Ishikawa (cell line): ENCODE results near the gene CFAP90.

Experiments used
- CEBPB ChIP-seq: IDR thresholded peaks from 2 replicates; pipeline ENCODE4 v1.6.1; 2012
- EGR1 ChIP-seq: IDR thresholded peaks from 2 replicates; pipeline ENCODE4 v1.6.1; 2012
- EP300 ChIP-seq: IDR thresholded peaks from 2 replicates; pipeline ENCODE4 v1.6.1; 2012; ENCODE audit warnings: borderline replicate concordance
- NFIC ChIP-seq: IDR thresholded peaks from 2 replicates; pipeline ENCODE4 v1.6.1; 2012
- TAF1 ChIP-seq: IDR thresholded peaks from 2 replicates; pipeline ENCODE4 v1.6.1; 2012; ENCODE audit warnings: low read depth, mild to moderate bottlenecking
- TEAD4 ChIP-seq: IDR thresholded peaks from 2 replicates; pipeline ENCODE4 v1.6.1; 2012
- YY1 ChIP-seq: IDR thresholded peaks from 2 replicates; pipeline ENCODE4 v1.6.1; 2012; ENCODE audit warnings: low read depth
- TF ChIP-seq, protein P1 (sequence below): IDR thresholded peaks from 2 replicates; pipeline ENCODE4 v1.6.1; 2012; ENCODE audit warnings: low read depth, mild to moderate bottlenecking
- TF ChIP-seq, protein P2 (sequence below): IDR thresholded peaks from 2 replicates; pipeline ENCODE4 v1.6.1; 2012

DNA sequence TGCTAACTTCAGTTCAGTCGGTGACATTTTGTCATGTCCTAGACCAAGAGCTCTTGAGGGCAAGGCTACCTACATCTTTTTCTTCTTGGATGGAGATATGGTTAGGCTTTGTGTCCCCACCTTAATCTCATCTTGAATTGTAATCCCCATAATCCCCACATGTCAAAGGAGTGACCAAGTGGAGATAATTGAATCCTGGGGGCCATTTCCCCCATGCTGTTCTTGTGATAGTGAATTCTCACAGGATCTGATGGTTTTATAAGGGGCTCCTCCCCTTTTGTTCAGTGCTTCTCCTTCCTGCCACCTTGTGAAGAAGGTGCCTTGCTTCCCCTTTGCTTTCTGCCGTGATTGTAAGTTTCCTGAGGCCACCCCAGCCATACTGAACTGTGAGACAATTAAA, 2.1 kb upstream of the CFAP90 start:
- TF ChIP-seq, protein P1, sequence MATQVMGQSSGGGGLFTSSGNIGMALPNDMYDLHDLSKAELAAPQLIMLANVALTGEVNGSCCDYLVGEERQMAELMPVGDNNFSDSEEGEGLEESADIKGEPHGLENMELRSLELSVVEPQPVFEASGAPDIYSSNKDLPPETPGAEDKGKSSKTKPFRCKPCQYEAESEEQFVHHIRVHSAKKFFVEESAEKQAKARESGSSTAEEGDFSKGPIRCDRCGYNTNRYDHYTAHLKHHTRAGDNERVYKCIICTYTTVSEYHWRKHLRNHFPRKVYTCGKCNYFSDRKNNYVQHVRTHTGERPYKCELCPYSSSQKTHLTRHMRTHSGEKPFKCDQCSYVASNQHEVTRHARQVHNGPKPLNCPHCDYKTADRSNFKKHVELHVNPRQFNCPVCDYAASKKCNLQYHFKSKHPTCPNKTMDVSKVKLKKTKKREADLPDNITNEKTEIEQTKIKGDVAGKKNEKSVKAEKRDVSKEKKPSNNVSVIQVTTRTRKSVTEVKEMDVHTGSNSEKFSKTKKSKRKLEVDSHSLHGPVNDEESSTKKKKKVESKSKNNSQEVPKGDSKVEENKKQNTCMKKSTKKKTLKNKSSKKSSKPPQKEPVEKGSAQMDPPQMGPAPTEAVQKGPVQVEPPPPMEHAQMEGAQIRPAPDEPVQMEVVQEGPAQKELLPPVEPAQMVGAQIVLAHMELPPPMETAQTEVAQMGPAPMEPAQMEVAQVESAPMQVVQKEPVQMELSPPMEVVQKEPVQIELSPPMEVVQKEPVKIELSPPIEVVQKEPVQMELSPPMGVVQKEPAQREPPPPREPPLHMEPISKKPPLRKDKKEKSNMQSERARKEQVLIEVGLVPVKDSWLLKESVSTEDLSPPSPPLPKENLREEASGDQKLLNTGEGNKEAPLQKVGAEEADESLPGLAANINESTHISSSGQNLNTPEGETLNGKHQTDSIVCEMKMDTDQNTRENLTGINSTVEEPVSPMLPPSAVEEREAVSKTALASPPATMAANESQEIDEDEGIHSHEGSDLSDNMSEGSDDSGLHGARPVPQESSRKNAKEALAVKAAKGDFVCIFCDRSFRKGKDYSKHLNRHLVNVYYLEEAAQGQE: no peak
- TF ChIP-seq NFIC (no peak), TEAD4 (no peak), EP300 (no peak), TAF1 (no peak), EGR1 (no peak), CEBPB (no peak), YY1 (no peak)
- TF ChIP-seq, protein P2, sequence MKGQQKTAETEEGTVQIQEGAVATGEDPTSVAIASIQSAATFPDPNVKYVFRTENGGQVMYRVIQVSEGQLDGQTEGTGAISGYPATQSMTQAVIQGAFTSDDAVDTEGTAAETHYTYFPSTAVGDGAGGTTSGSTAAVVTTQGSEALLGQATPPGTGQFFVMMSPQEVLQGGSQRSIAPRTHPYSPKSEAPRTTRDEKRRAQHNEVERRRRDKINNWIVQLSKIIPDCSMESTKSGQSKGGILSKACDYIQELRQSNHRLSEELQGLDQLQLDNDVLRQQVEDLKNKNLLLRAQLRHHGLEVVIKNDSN: no peak
